Measurements from ENCODE around the gene RIMS1. TPM values are rescaled to one million over a fixed set of nuclear protein-coding genes. Genes with fewer than 3 reads are reported as not detected.

Gene RIMS1
- total RNA-seq, 1 donor from 2014 or later, result 2.2 TPM

DNA sequence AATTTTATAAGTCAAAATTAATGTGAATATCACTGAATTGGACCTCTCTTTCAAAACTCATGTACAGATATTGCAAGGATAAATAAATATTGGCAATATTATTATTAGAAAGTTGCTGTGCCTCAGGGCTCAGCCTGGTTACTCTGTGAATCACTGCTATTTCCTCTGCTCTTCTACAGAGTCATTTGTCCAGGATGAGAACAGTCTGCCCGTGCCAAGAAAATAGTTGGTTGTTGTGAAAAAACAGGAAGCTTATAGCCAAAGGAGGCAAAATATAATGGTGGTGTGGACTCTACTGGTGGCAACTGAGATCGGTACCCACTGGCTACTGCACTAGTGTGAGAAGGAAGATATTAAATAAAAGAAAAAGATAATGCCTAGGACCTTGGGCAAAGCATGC is 93.6 kb downstream of the RIMS1 start:
- Mint-ChIP-seq H3K9me3 (ENCODE audit: unreplicated experiment) (no peaks in the 10 kb centered on the region), H3K27me3 (ENCODE audit: low read depth, unreplicated experiment) (no peaks in the 10 kb centered on the region), H3K36me3 (ENCODE audit: low read depth, unreplicated experiment) (no peaks in the 10 kb centered on the region), H3K4me3 (ENCODE audit: unreplicated experiment) (no peak overlapping the region), H3K27ac (ENCODE audit: unreplicated experiment) (no peak overlapping the region), H3K4me1 (ENCODE audit: low read depth, unreplicated experiment) (no peaks in the 10 kb centered on the region)
- Histone ChIP-seq H3K4me2 (ENCODE audit: low read length) (no peak overlapping the region), H3K79me2 (ENCODE audit: insufficient read depth, low read length) (no peaks in the 10 kb centered on the region), H3K27me3 (ENCODE audit: insufficient read depth, low read length) (no peaks in the 10 kb centered on the region), H3K9ac (ENCODE audit: low read length) (no peak overlapping the region), H3K9me3 (ENCODE audit: insufficient read depth, low read depth, low read length) (no peaks in the 10 kb centered on the region), H2AFZ (ENCODE audit: low read depth, low read length) (no peak overlapping the region), H3K27ac (ENCODE audit: low read depth, low read length) (no peak overlapping the region), H4K20me1 (ENCODE audit: insufficient read depth, low read length) (no peaks in the 10 kb centered on the region), H3K4me3 (ENCODE audit: insufficient read depth, low read depth, low read length) (no peak overlapping the region), H3K36me3 (ENCODE audit: insufficient read depth, low read length) (no peaks in the 10 kb centered on the region), H3K4me1 (ENCODE audit: insufficient read depth, low read length) (no peaks in the 10 kb centered on the region)
- TF ChIP-seq, protein P1, sequence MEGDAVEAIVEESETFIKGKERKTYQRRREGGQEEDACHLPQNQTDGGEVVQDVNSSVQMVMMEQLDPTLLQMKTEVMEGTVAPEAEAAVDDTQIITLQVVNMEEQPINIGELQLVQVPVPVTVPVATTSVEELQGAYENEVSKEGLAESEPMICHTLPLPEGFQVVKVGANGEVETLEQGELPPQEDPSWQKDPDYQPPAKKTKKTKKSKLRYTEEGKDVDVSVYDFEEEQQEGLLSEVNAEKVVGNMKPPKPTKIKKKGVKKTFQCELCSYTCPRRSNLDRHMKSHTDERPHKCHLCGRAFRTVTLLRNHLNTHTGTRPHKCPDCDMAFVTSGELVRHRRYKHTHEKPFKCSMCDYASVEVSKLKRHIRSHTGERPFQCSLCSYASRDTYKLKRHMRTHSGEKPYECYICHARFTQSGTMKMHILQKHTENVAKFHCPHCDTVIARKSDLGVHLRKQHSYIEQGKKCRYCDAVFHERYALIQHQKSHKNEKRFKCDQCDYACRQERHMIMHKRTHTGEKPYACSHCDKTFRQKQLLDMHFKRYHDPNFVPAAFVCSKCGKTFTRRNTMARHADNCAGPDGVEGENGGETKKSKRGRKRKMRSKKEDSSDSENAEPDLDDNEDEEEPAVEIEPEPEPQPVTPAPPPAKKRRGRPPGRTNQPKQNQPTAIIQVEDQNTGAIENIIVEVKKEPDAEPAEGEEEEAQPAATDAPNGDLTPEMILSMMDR (IDR thresholded peaks at IDR 0.05; ENCODE audit: insufficient read depth, low read depth, low read length), result no peak
- no peak for TF ChIP-seq EZH2 (IDR thresholded peaks at IDR 0.05; ENCODE audit: insufficient read depth, low read length)
- FAIRE-seq (no peak), DNase-seq (ENCODE audit: low read depth) (no peak)

DNA sequence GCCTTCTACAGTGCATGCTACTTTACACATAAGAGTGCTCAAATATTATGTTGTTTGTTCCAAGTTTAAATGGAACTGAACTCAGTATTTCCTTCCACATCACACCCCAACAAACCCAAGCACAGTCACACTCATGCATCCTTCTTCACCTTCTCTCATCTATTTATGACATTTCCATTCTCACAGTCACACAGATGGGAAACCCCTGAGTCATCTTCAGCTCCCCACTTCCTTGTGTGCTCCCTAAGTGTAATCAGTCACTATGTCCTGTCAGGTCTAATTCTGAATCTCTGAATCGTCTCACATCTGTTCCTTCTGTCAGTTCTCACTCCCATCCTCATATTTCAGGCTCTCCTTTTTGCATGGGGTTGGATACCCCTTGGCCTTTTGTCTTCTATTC is 96.0 kb downstream of the RIMS1 start:
- Mint-ChIP-seq H3K36me3 (ENCODE audit: low read depth, unreplicated experiment) (no peaks in the 10 kb centered on the region), H3K9me3 (ENCODE audit: unreplicated experiment) (no peaks in the 10 kb centered on the region), H3K4me1 (ENCODE audit: low read depth, unreplicated experiment) (no peaks in the 10 kb centered on the region), H3K4me3 (ENCODE audit: unreplicated experiment) (no peak overlapping the region), H3K27ac (ENCODE audit: unreplicated experiment) (no peak overlapping the region), H3K27me3 (ENCODE audit: low read depth, unreplicated experiment) (no peaks in the 10 kb centered on the region)
- Histone ChIP-seq H3K9ac (ENCODE audit: low read length) (no peak overlapping the region), H3K4me1 (ENCODE audit: insufficient read depth, low read length) (no peaks in the 10 kb centered on the region), H3K4me2 (ENCODE audit: low read length) (no peak overlapping the region), H3K27ac (ENCODE audit: low read depth, low read length) (no peak overlapping the region), H3K4me3 (ENCODE audit: insufficient read depth, low read depth, low read length) (no peak overlapping the region), H3K9me3 (ENCODE audit: insufficient read depth, low read depth, low read length) (no peaks in the 10 kb centered on the region), H3K79me2 (ENCODE audit: insufficient read depth, low read length) (no peaks in the 10 kb centered on the region), H2AFZ (ENCODE audit: low read depth, low read length) (no peak overlapping the region), H3K27me3 (ENCODE audit: insufficient read depth, low read length) (no peaks in the 10 kb centered on the region), H4K20me1 (ENCODE audit: insufficient read depth, low read length) (no peaks in the 10 kb centered on the region), H3K36me3 (ENCODE audit: insufficient read depth, low read length) (no peaks in the 10 kb centered on the region)
- TF ChIP-seq, protein P1 (IDR thresholded peaks at IDR 0.05; ENCODE audit: insufficient read depth, low read depth, low read length), result no peak
- TF ChIP-seq EZH2 (IDR thresholded peaks at IDR 0.05; ENCODE audit: insufficient read depth, low read length), result no peak
- FAIRE-seq, result no peak
- DNase-seq (ENCODE audit: low read depth), result no peak

DNA sequence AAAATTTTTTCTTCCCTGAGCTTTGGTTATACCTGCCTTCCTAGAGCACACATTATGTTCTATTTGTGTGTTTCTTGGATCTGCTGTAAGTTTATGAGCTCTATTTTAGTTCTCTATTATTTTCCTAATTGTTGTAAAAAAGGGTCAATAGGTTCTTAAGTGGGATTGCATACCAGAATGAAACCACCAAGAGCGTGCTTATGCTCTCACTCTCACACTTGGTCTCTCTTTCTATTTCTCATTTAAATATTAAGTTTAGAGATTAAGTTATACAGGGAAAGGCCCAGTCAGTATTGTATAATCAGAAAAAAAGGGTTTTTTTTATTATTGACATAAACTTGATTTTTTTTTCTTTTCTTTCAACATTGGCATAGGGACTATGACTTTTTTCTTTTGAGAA is 96.8 kb downstream of the RIMS1 start:
- Histone ChIP-seq H3K79me2 (ENCODE audit: insufficient read depth, low read length) (no peaks in the 10 kb centered on the region), H4K20me1 (ENCODE audit: insufficient read depth, low read length) (no peaks in the 10 kb centered on the region), H2AFZ (ENCODE audit: low read depth, low read length) (no peak overlapping the region), H3K9me3 (ENCODE audit: insufficient read depth, low read depth, low read length) (no peaks in the 10 kb centered on the region), H3K4me2 (ENCODE audit: low read length) (no peak overlapping the region), H3K9ac (ENCODE audit: low read length) (no peak overlapping the region), H3K27ac (ENCODE audit: low read depth, low read length) (no peak overlapping the region), H3K36me3 (ENCODE audit: insufficient read depth, low read length) (no peaks in the 10 kb centered on the region), H3K27me3 (ENCODE audit: insufficient read depth, low read length) (no peaks in the 10 kb centered on the region), H3K4me1 (ENCODE audit: insufficient read depth, low read length) (no peaks in the 10 kb centered on the region), H3K4me3 (ENCODE audit: insufficient read depth, low read depth, low read length) (no peak overlapping the region)
- Mint-ChIP-seq H3K4me3 (ENCODE audit: unreplicated experiment) (no peak overlapping the region), H3K9me3 (ENCODE audit: unreplicated experiment) (no peaks in the 10 kb centered on the region), H3K27me3 (ENCODE audit: low read depth, unreplicated experiment) (no peaks in the 10 kb centered on the region), H3K36me3 (ENCODE audit: low read depth, unreplicated experiment) (no peaks in the 10 kb centered on the region), H3K27ac (ENCODE audit: unreplicated experiment) (no peak overlapping the region), H3K4me1 (ENCODE audit: low read depth, unreplicated experiment) (no peaks in the 10 kb centered on the region)
- no peak for TF ChIP-seq EZH2 (IDR thresholded peaks at IDR 0.05; ENCODE audit: insufficient read depth, low read length)
- TF ChIP-seq, protein P1 (IDR thresholded peaks at IDR 0.05; ENCODE audit: insufficient read depth, low read depth, low read length), result no peak
- no peak for FAIRE-seq
- DNase-seq (ENCODE audit: low read depth), result no peak

Data from astrocyte (in vitro differentiated cells and primary cell).